HCT116 (cell line): Measurements from ENCODE around the gene KAT6B. TPM values are rescaled to one million over a fixed set of nuclear protein-coding genes. Genes with fewer than 3 reads are reported as not detected.
A peak's percentile ranks its signal among the peaks of the same experiment; 100 is the strongest.

Experiments used
- ATAC-seq: fragments of 200-7000 bp; cut with Tn5 transposase; 2 replicates; pipeline ENCODE4 v1.9.1; 2020; ENCODE audit warnings: mild to moderate bottlenecking, moderate library complexity
- BruUV-seq: library from RNA; stranded (reverse); fragments of 400-500 nt; replicated peaks from 2 replicates; lab custom pipeline; 2021; lab: Mats Ljungman, UMichigan
- CTCF ChIA-PET: fragments of 300-600 bp; sonication (Branson Sonifier 250); formaldehyde crosslinking; loops from one replicate; lab custom pipeline; 2021; ENCODE audit warnings: antibody characterized with exemption; lab: Charles Lee
- POLR2A ChIA-PET: fragments of 300-600, 350-600 bp; sonication (Branson Sonifier 250); formaldehyde crosslinking; loops from one replicate; lab custom pipeline; 2021; ENCODE audit warnings: antibody characterized with exemption; lab: Charles Lee
- RAD21 ChIA-PET, 2 experiments: fragments of 300-600 bp; sonication (Branson Sonifier 250); formaldehyde crosslinking; loops; one replicate each; lab custom pipeline; 2023; ENCODE audit warnings: low total read pairs in 2 of 2; ENCODE audit not compliant: uncharacterized antibody in 2 of 2, unreplicated experiment in 2 of 2, low non-redundant PET in 1 of 2; lab: Charles Lee
- DNase-seq: peaks from one replicate; pipeline ENCODE4 v3.0.0-alpha.2; 2010; ENCODE audit warnings: low read depth, low spot score
- H2AFZ ChIP-seq: fragments of 200-600 bp; shearing (Covaris generic), sonication (generic); 2 replicates; pipeline ENCODE4 v1.6.1; 2017; ENCODE audit warnings: low read depth, mixed run types, mixed read lengths, antibody characterized with exemption, low read length; ENCODE audit not compliant: poor library complexity, severe bottlenecking
- H3K27ac ChIP-seq: 2 replicates; pipeline ENCODE4 v1.5.1; 2012; ENCODE audit warnings: low read depth, low read length
- H3K27me3 ChIP-seq: fragments of 200-600 bp; sonication (generic); 2 replicates; pipeline ENCODE4 v1.6.1; 2016; ENCODE audit warnings: mixed run types, low read length, mixed read lengths; ENCODE audit not compliant: insufficient read depth
- H3K36me3 ChIP-seq, 2 experiments: fragments of 200-500 bp in 1 of 2; fragments of 200-600 bp in 1 of 2; sonication (Bioruptor generic) in 1 of 2; sonication (generic) in 1 of 2; 2 replicates each; pipeline versions ENCODE4 v1.5.1 to v1.6.1; 2014 to 2016; ENCODE audit warnings: low read length in 2 of 2, inconsistent platforms in 1 of 2, mixed read lengths in 1 of 2, mixed run types in 1 of 2; ENCODE audit not compliant: insufficient read depth in 2 of 2, control insufficient read depth in 1 of 2
- H3K4me1 ChIP-seq, 2 experiments: fragments of 200-600 bp in 1 of 2; sonication (generic) in 1 of 2; 2 replicates each; pipeline versions ENCODE4 v1.5.1 to v1.6.1; 2012 to 2017; ENCODE audit warnings: low read length in 2 of 2, inconsistent platforms in 1 of 2, mild to moderate bottlenecking in 1 of 2, mixed read lengths in 1 of 2, mixed run types in 1 of 2, moderate library complexity in 1 of 2; ENCODE audit not compliant: insufficient read depth in 2 of 2, control insufficient read depth in 1 of 2
- H3K4me2 ChIP-seq: fragments of 200-600 bp; sonication (generic); 2 replicates; pipeline ENCODE4 v1.6.1; 2017; ENCODE audit warnings: mixed run types, low read length, mixed read lengths
- H3K4me3 ChIP-seq, 2 experiments: fragments of 200-600 bp in 1 of 2; sonication (generic) in 1 of 2; replicated peaks in 1 of 2; 2 replicates each; pipeline ENCODE4 v1.5.1; 2011 to 2016; ENCODE audit warnings: low read length in 2 of 2, control low read depth in 1 of 2, low read depth in 1 of 2, mild to moderate bottlenecking in 1 of 2, mixed read lengths in 1 of 2, mixed run types in 1 of 2
- H3K79me2 ChIP-seq: fragments of 200-600 bp; sonication (generic); 2 replicates; pipeline ENCODE4 v1.6.1; 2017; ENCODE audit warnings: mild to moderate bottlenecking, mixed run types, low read length, moderate library complexity, mixed read lengths; ENCODE audit not compliant: insufficient read depth
- H3K9ac ChIP-seq: fragments of 200-600 bp; sonication (generic); 2 replicates; pipeline ENCODE4 v1.6.1; 2016; ENCODE audit warnings: low read length, mixed read lengths
- H3K9me2 ChIP-seq: fragments of 200-600 bp; sonication (generic), shearing (Covaris generic); 2 replicates; pipeline ENCODE4 v1.6.1; 2017; ENCODE audit warnings: mixed run types, mild to moderate bottlenecking, moderate library complexity; ENCODE audit not compliant: insufficient read depth
- H3K9me3 ChIP-seq, 2 experiments: fragments of 200-500 bp in 1 of 2; fragments of 200-600 bp in 1 of 2; sonication (Bioruptor generic) in 1 of 2; sonication (generic) in 1 of 2; 2 replicates each; pipeline ENCODE4 v1.6.1; 2014 to 2017; ENCODE audit warnings: low read length in 2 of 2, mixed read lengths in 2 of 2, inconsistent platforms in 1 of 2, low read depth in 1 of 2, mild to moderate bottlenecking in 1 of 2, mixed run types in 1 of 2, moderate library complexity in 1 of 2; ENCODE audit not compliant: control insufficient read depth in 1 of 2, insufficient read depth in 1 of 2
- H4K20me1 ChIP-seq: fragments of 200-600 bp; sonication (generic), shearing (Covaris generic); 2 replicates; pipeline ENCODE4 v1.6.1; 2017; ENCODE audit warnings: mixed run types, mild to moderate bottlenecking, moderate library complexity; ENCODE audit not compliant: insufficient read depth
- EGR1 ChIP-seq: IDR thresholded peaks from 2 replicates; pipeline ENCODE4 v1.6.1; 2012; ENCODE audit warnings: low read depth
- ELF1 ChIP-seq: IDR thresholded peaks from 2 replicates; pipeline ENCODE4 v1.6.1; 2012; ENCODE audit warnings: low read depth, borderline replicate concordance
- FOSL1 ChIP-seq: IDR thresholded peaks from 2 replicates; pipeline ENCODE4 v1.6.1; 2012; ENCODE audit warnings: low read depth
- JUND ChIP-seq: IDR thresholded peaks from 2 replicates; pipeline ENCODE4 v1.6.1; 2012
- SP1 ChIP-seq: IDR thresholded peaks from 2 replicates; pipeline ENCODE4 v1.6.1; 2012; ENCODE audit warnings: low read depth
- YY1 ChIP-seq: IDR thresholded peaks from 2 replicates; pipeline ENCODE4 v1.6.1; 2011; ENCODE audit warnings: low read length, low read depth, moderate library complexity, mild to moderate bottlenecking; ENCODE audit not compliant: insufficient replicate concordance; ENCODE audit errors: extremely low read depth
- intact Hi-C: fragments of 100-400 bp; cut with micrococcal nuclease; formaldehyde crosslinking; loops from 2 replicates; pipeline ENCODE4 v1.10.0; 2022
- total RNA-seq: library from RNA; stranded (reverse); gene quantifications from one replicate; pipeline ENCODE4 v1.2.1, GENCODE V29; 2021; ENCODE audit not compliant: unreplicated experiment
- TF ChIP-seq, protein P1 (sequence below): IDR thresholded peaks from 2 replicates; pipeline ENCODE4 v1.6.1; 2012
- TF ChIP-seq, protein P2 (sequence below), 3 experiments: fragments of 200-600 bp in 1 of 3; sonication (generic) in 1 of 3; IDR thresholded peaks in 2 of 3; conservative IDR thresholded peaks in 1 of 3; 2 replicates each; pipeline ENCODE4 v1.5.1; 2012 to 2017; ENCODE audit warnings: low read depth in 2 of 3, low read length in 2 of 3, antibody characterized with exemption in 1 of 3, borderline replicate concordance in 1 of 3, control low read depth in 1 of 3, mild to moderate bottlenecking in 1 of 3, mixed read lengths in 1 of 3, mixed run types in 1 of 3, moderate library complexity in 1 of 3; ENCODE audit not compliant: insufficient read depth in 1 of 3

KAT6B gene
- total RNA-seq, 1 experiment from 2014 or later = 17.8 TPM

DNA sequence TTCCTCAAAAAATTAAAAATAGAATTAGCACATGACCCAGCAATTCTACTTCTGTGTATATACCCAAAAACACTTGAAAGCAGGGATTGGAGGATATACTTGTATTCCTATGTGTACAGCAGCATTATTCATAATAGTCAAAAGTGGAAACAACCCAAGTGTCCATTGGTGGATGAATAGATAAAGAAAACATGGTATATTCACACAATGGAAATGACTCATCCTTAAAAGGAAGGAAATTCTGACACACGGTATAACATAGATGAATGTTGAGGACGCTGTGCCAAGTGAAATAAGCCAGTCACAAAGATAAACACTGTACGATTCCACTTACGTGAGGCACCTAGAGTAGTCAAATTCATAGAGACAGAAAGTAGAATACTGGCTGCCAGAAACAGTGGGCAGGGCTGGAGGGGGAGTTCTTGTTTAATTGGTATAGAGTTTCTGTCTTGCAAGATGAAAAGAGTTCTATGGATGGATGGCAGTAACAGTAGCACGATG, 26.6 kb upstream of the KAT6B start:
- Histone ChIP-seq H3K9me2 (no peaks in the 10 kb centered on the region), H3K9me3 (no peaks in the 10 kb centered on the region), H3K27ac (no peak overlapping the region), H3K27me3 (no peaks in the 10 kb centered on the region), H3K4me2 (no peak overlapping the region), H4K20me1 (no peaks in the 10 kb centered on the region), H3K4me1 (0 out of 4 replicates have a peak, but pooled peaks cover 0 to 3% of the 10 kb centered on the region in 2 experiments), H3K79me2 (no peaks in the 10 kb centered on the region), H2AFZ (no peak overlapping the region), H3K36me3 (no peaks in the 10 kb centered on the region), H3K4me3 (no peak overlapping the region), H3K9ac (no peak overlapping the region)
- ChIA-PET CTCF (no interaction called here), RAD21 (no interaction called here), POLR2A (no interaction called here)
- intact Hi-C loops = no loop called here
- TF ChIP-seq FOSL1 (peak; percentile 42; the same call in 1 of the 2 replicates), JUND (peak; percentile 29; the same call in 1 of the 2 replicates)
- TF ChIP-seq, protein P1, sequence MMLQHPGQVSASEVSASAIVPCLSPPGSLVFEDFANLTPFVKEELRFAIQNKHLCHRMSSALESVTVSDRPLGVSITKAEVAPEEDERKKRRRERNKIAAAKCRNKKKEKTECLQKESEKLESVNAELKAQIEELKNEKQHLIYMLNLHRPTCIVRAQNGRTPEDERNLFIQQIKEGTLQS = no peak
- no TSS peak for BruUV-seq
- DNase-seq (no peak), ATAC-seq (no peak)

DNA sequence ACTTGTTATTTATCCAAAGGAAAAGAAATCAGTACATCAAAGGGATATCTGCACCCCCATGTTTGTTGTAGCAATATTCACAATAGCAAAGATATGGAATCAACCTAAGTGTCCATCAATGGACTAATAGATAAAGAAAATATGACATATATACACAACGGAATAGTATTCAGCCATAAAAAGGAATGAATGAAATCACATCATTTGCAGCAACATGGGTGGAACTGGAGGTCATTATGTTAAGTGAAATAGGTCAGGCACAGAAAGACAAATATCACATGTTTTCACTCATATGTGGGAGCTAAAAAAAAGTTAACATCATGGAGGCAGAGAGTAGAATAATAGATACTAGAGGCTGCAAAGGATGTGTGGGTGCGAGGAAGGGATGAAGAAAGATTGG, 25.0 kb upstream of the KAT6B start:
- intact Hi-C loops = no loop called here
- no peak overlapping the region for H3K27ac ChIP-seq
- no peak for DNase-seq
- no peak overlapping the region for H3K4me2 ChIP-seq
- ChIA-PET RAD21 (no interaction called here), CTCF (no interaction called here)
- no peak overlapping the region for H3K9ac ChIP-seq
- H3K36me3 ChIP-seq = no peaks in the 10 kb centered on the region
- H3K4me3 ChIP-seq = no peak overlapping the region
- H3K79me2 ChIP-seq = no peaks in the 10 kb centered on the region
- no peak for ATAC-seq
- H3K27me3 ChIP-seq = no peaks in the 10 kb centered on the region
- no peak overlapping the region for H2AFZ ChIP-seq
- TF ChIP-seq, protein P2, sequence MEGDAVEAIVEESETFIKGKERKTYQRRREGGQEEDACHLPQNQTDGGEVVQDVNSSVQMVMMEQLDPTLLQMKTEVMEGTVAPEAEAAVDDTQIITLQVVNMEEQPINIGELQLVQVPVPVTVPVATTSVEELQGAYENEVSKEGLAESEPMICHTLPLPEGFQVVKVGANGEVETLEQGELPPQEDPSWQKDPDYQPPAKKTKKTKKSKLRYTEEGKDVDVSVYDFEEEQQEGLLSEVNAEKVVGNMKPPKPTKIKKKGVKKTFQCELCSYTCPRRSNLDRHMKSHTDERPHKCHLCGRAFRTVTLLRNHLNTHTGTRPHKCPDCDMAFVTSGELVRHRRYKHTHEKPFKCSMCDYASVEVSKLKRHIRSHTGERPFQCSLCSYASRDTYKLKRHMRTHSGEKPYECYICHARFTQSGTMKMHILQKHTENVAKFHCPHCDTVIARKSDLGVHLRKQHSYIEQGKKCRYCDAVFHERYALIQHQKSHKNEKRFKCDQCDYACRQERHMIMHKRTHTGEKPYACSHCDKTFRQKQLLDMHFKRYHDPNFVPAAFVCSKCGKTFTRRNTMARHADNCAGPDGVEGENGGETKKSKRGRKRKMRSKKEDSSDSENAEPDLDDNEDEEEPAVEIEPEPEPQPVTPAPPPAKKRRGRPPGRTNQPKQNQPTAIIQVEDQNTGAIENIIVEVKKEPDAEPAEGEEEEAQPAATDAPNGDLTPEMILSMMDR (IDR thresholded peaks at IDR 0.05 in 2 of 3, conservative IDR thresholded peaks at IDR 0.05 in 1 of 3; ENCODE audit: borderline replicate concordance in 1 of 3, insufficient read depth in 1 of 3, low read depth in 2 of 3, low read length in 2 of 3) = no peak
- TF ChIP-seq ELF1 = no peak
- TF ChIP-seq EGR1 = no peak
- no peak for TF ChIP-seq SP1
- TF ChIP-seq, protein P1 = no peak
- TF ChIP-seq YY1 = no peak
- TF ChIP-seq, all 23 proteins: peak for 0
- 0 out of 4 replicates have a peak, but pooled peaks cover 0 to 3% of the 10 kb centered on the region in 2 experiments for H3K4me1 ChIP-seq
- no peaks in the 10 kb centered on the region for H4K20me1 ChIP-seq
- no TSS peak for BruUV-seq
- POLR2A ChIA-PET = no interaction called here
- H3K9me2 ChIP-seq = no peaks in the 10 kb centered on the region
- no peaks in the 10 kb centered on the region for H3K9me3 ChIP-seq
